Erythroblast (primary cell): ENCODE results near the gene DGKQ.
"Not testable (repeated sequence)": the region's sequence is repeated elsewhere in the genome, so short reads cannot be mapped to it uniquely, and the experiment has no call there.

ENCODE experiments used
- GATA1 ChIP-seq: IDR thresholded peaks from 2 replicates; pipeline ENCODE4 v1.6.1; 2011; ENCODE audit warnings: low read depth, mild to moderate bottlenecking, control low read depth, low read length, moderate library complexity
- POLR2A ChIP-seq: IDR thresholded peaks from 2 replicates; pipeline ENCODE4 v1.6.1; 2011; ENCODE audit warnings: mild to moderate bottlenecking, low read length

DNA sequence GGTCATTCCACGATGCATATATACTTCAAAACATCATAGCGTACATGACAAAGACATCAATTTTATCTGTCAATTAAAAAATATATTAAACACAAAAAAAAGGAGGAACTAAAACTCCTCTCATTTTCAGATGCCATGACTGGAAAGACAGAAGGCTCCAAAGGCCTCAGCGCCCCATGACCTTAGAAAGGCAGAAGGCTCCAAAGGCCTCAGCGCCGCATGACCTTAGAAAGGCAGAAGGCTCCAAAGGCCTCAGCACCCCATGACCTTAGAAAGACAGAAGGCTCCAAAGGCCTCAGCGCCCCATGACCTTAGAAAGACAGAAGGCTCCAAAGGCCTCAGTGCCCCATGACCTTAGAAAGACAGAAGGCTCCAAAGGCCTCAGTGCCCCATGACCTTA, 54.8 kb downstream of the DGKQ start:
- not testable (repeated sequence) for TF ChIP-seq POLR2A, GATA1
